Ramos (cell line): ENCODE measurements around the gene GMPR.
"Not testable (repeated sequence)": the region's sequence is repeated elsewhere in the genome, so short reads cannot be mapped to it uniquely, and the experiment has no call there.

Source experiments
- in situ Hi-C: fragments of 300-500 bp; cut with MboI; formaldehyde crosslinking; loops from one replicate; pipeline ENCODE4 v1.14.3; 2022; ENCODE audit warnings: low sequenced_read_pairs; ENCODE audit not compliant: unreplicated experiment

GMPR gene

DNA sequence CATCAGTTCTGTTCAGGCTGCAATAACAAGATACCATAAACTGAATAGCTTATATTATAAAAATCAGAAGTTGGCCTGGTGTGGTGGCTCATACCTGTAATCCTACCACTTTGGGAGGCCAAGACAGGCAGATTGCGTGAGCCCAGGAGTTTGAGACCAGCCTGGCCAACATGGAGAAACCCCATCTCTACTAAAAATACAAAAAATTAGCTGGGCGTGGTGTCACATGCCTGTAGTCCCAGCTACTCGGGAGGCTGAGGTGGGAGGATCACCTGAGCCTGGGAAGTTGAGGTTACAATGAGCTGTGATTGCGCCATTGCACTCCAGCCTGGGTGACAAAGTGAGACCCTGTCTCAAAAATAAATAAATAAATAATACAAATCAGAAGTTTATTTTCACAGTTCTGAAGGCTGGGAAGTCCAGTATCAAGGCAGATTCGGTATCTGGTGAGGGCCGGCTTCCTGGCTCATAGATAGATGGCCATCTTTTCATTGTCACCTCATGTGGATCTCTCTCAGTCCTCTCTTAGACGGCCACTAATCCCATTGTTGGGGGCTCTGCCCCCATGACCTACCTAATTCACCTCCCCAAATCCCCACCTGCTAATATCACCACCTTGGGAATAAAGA is 31.2 kb downstream of the GMPR start:
- in situ Hi-C loops, result not testable (repeated sequence)

DNA sequence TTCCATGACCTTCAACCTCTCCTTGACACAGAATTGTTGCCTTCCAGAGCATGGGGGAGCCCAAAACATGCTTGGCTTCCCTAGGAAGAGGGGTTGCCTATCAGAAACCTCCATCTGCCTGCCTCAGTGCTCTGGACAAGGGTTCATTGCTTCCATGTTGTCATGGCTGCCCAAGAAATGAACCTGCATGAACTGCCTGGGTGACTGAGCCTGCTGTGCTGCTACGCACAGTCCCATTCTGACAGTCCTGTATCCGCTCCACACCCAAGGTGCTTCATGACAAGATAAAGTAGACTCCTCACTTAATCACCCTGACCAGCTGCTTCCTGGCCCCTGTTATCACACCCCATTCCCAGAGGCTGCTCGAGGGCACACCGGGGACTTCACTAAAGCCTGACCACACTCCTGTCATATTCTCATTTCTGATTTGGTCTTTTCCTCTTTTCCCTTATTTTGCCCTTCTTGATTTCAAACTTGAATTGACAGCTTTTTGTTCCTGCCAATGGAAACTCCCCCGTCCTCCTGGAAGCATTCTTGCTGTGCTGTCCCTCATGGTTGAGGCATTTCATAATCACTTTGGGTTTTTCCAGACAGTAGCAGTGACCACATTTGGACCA is 31.9 kb downstream of the GMPR start:
- in situ Hi-C loops, result no loop called here

DNA sequence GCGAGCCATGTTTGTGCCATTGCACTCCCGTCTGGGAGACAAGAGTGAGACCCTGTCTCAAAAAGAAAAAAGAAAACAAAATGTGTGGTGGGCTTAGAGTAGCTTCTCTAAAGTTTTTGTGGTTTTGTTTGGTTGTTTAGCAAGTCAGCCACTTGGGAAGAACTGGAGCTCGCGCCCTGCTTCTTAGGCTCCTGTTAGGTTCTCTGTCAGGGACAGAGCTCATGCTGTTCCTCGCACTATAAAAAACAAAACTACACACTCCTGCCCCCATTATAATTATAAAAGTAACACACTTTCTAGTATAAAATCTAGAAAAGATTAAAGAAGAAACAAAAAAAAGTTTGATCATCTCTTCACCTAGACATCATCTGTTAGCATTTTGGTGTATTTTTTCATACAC is 33.0 kb downstream of the GMPR start:
- in situ Hi-C loops, result no loop called here

DNA sequence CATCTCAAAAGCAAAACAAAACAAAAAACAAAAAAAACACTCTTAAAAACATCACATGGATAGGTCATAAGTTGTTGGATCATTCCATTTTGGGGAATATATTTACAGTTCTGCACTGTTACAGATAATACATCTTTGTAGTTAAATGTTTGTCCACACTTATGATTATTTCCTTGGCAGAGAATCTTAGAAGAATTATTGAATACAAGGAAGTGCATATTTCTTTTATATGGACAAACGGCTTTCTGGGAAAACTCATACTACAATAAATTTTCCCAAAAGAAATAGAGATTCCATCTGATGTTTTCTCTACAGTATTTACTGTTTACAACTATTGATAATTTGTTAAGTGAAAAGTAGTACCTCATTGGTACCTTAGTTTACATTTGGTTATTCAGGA is 33.8 kb downstream of the GMPR start:
- in situ Hi-C loops, result no loop called here

DNA sequence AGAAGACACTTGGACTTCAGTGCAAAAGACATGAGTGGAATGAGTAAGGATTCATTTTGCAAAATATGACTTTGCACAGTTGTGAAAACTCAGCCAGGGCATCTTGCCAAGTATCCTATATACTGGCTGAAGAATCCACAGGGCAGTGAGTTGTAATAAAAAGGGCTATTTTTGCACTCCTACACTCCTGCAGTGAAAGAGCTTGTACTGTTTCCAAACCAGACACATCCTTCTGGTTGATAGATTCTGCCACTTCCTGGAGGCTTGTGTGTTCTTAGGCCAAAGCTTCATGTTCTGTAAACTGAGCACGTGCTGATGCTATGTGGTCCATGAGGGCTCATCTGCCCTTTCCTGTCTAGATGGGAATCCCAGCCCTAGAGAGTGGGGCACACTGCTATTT is 34.9 kb downstream of the GMPR start:
- in situ Hi-C loops, result no loop called here

DNA sequence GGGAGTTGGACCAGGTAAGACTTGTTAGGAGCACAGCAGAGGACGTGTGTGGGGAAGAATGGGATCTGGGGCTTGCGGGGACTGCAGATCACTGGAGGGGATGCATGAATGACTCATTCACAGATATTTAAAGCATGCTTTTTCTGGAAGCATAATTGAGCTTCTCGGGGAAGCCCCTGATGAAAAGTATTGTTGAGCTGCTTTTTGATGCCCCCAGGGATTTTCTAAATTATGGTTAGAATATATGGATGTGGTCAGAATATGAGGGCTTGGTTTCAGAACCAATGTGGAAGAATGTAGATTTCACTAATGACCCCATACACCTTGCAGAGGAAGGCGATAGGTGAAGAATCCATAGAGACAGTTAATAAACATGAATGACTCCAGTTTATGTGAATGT is 36.1 kb downstream of the GMPR start:
- in situ Hi-C loops, result no loop called here

DNA sequence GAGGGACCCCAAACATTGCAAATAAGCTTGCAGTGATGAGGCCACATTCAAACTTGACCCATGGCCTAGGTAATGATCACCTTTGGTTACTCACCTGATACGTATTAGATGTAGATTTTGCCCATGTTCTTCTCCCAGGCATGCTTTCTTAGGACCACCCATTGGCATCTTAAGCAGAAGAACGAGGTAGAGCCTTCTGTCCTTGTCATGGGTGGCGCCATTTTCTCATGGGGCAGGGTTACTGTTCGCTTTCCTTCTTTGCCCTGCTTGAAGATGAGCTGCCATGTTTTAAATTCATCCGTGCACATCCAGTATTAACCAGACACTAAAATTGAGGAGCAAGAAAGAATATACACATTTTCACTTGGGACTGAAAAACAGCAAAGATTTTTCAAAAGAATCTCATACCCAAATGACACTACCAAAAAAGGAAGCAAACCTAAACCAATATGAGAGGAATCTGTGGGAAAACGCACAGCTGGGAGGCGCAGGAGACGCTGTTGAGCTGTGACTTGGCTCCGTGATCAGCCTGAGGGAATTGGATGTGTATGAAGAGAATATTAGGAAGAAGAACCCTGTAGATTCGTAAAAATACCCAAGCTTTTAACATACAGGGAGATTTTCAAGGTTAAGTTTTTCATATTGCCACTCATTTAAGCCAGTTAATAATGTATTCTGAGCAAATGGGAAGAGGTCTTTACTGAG is 36.6 kb downstream of the GMPR start:
- in situ Hi-C loops, result no loop called here

DNA sequence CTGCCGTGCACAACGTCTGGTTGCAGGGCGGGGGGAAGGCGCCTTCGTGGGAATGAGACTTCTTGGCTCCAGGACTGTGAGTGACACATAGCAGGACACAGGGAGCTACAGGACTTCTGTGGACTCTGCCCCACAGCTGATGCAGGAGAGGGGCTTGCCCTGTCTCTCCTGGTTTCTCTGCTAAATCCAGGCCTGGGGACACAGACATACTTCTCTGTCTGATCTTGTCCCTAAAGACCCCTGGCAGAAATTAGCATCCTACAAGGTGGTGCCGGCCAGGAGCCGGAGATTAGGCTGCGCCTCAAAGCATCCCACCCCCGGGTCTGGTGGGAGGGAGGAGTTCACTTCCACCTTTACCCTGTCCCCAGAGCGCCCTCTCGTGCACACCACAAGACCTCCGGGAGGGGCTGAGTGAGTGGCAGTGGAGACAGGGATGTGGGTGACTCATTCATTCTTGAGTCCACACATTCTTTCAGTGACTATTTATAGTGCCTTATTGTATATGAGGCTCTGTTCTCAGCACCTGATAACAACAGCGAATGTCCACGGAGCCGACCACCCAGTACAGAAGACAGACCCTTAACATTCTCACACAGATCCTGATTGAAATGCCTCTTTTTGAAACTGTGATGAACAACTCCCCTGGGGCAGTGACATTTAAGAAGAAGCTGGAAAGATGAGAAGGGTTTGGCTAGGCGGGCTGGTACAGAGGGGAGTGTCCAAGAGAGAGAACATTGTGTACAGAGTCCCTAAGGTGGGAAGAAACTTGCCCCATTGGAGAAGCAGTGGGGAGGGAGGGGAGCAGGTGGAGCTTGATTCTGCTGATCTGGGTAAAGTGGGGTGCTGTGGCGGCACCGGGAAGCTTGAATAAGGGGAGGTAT is 39.0 kb downstream of the GMPR start:
- in situ Hi-C loops, result no loop called here

DNA sequence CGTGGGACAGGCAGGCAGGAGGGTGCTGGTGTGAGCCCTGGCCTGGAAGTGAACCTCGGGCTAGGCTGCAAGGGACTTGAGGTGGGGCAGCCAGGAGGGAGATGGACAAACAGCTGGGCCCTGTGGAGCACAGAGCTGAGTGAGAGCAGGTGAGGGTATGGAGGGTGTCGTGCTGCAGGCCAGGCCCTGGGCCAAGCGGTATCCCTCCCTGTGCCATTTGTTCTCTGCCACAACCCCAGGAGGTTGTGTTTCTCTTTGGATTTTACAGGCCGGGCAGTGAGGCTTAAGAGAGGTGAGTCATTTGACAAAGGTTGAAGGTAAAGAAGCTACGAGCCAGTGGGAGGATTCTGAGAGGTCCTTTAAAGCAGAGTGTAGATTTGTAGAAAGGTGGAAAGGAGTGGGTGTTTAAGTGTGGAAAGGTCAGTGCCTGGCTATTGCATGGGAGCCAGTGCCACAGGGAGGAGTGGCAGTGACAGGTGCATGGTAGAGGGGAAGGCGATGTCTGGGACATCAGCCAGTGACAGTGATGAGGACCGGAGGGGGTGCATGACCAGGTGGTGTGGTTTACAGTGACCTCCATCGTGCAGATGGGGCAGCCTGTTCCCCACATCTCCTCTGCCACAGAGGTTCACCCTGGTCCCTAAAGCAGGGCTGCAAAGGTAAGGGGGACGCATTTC is 39.8 kb downstream of the GMPR start:
- in situ Hi-C loops, result no loop called here

DNA sequence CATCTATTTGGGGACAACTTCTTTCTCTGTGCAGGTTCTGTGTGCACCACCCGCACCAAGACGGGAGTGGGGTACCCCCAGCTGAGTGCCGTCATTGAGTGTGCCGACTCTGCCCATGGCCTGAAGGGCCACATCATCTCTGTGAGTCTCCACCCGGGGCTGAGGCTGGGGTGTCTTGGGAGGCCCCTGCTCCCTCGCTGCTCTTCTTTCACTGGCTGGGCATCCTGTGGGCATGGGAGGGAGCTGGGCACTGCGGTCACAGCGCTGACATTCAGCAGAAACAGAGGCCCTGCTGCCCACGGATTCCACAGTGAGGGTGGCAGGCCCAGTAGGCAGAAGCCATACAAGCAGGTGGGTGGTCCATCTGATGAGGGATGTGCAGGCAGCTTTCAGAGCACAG is 40.4 kb downstream of the GMPR start:
- in situ Hi-C loops, result no loop called here

DNA sequence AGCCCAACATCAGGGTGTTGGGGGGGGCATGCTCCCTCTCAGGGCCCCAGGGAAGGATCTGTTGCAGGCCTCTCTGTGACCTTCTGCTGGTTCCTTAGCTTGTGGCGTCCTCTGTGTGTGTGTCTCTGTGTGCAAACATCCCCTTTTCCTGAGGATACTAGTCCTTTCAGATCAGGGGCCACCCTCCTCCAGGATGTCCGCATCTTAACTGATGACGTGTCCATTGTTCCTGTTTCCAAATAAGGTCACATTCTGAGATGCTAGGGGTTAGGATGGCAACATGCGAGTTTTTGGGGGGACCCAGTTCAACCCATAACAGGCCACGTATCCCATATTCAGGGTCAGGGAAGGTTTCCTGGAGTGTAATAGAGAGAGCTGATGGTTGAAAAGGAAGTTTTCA is 40.9 kb downstream of the GMPR start:
- in situ Hi-C loops, result no loop called here

DNA sequence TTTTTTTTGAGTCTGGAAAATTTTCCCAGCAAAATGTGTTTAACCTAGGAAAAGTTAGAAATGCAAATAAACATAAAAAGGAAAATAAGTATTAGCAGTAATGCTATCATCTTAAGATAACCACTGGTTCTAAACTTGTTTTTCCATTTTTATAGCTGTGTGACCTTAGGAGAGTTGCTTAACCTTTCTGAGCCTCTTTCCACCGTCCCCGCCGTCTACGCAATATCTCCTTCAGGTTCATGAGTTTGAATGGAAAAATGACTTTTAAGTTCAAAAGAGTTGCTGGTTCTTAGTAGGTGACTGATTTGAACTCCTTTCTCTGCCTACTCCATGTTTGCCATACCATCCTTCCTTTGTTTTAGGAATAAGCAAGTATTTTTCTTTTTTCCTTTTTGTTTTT is 44.0 kb downstream of the GMPR start:
- in situ Hi-C loops, result no loop called here

DNA sequence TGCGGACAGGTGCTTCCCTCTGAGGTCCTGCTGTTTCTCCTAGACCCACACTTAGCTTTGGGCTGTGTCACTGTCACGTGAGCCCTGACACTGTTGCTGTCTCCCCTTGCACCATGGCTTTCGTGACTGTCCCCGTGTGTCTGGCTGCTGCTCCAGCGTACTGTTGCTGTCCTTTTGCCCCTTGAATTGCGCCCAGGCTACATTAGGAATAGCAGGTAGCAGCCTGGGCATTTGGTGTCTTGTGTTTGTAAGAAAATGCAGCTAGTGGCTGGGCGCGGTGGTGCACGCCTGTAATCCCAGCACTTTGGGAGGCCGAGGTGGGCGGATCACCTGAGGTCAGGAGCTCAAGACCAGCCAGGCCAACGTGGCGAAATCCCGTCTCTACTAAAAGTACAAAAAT is 46.1 kb downstream of the GMPR start:
- in situ Hi-C loops, result no loop called here

DNA sequence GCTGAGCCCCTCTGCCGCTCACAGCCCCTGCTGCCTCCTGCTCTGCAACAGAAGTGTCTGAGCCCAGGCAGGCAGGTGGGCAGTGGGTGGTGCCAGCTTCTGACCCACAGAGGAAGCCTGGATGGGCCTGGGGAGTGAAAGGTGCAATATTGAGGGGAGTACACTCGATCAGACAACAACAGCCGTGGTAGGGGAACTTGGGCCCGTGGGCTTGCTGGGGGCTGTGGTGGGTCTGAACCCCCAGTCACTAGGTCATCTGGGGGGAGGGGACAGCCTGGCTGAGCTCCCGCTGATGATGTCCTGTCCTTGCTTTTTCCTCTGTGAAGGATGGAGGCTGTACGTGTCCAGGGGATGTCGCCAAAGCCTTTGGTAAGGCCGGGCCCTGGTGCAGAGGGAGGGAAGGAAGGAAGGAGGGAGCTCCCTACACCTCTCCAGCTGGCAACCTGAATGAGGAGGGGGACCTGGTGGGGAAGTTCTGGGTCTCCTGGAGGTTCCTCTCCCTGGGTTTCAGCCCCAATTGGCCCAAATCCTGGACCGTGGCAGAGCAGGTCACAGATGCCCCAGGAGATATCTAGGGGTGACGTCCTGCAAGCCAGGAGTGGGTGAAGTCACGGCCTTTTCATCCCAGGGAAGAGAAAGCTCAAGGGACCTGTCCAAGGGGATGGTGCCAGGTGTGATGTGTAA is 47.2 kb downstream of the GMPR start:
- in situ Hi-C loops, result no loop called here

DNA sequence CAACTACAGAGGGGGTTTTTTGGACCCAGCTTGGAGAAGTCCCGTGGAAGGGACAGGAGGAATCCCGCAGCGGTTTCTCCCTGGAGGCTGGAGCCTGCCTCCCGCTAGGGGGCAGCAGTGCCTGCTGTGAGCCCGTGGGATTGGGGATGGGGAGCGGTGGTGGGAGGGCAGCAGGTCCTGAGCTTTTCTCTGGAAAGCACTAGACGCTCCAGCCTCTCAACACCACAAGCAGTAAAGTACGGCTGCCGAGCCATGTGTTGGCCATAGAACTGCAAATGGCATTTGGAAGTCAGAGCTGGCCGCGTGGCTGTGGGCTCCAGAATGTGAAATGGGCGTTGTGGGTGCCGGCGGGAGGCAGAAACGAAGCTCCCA is 47.8 kb downstream of the GMPR start:
- in situ Hi-C loops, result no loop called here

DNA sequence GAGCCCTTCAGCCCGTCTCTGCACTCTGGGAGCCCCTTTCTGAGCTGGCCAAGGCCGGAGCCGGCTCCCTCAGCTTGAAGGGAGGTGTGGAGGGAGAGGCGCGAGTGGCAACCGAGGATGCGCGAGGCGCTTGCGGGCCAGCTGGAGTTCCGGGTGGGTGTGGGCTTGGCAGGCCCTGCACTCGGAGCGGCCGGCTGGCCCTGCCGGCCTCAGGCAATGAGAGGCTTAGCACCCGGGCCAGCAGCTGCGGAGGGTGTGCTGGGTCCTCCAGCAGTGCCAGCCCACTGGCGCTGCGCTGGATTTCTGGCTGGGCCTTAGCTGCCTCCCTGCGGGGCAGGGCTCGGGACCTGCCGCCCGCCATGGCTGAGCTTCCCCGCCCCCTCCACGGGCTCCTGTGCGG is 49.8 kb downstream of the GMPR start:
- in situ Hi-C loops, result no loop called here

DNA sequence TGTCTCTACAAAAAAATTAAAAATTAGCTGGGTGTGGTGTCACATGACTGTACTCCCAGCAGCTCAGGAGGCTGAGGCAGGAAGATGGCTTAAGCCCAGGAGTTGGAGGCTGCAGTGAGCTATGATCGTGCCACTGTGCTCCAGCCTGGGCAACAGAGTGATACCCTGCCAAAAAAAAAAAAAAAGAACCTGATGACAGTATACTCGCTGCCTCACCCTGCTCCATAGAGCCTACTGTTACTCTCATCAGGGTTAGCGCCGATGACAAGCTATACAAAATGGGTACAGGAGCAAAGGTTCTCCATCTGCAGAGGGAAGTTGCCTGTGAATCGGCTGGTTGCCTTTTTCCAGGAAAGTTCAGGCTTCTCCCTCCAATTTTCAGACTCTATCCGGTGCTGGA is 53.4 kb downstream of the GMPR start:
- in situ Hi-C loops, result no loop called here

DNA sequence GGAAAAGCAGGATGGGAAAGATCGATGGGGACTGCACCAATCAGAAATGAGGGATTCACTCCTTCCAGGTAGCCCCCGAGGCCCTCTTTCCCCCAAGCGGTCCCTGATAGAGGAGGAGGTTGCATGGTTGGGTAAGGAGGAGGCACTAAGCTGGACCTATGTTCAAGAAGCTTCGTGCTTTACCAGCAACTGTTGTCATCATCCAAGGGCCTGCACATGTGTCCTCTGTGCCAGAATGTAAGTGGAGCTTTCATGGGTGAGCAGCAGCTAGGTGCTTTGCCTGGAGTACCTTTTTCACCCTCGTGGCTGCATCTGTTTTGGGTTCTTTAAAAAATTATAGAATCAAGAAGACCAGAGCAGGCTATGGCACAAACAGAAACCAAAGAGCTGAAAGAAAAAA is 54.0 kb downstream of the GMPR start:
- in situ Hi-C loops, result no loop called here

DNA sequence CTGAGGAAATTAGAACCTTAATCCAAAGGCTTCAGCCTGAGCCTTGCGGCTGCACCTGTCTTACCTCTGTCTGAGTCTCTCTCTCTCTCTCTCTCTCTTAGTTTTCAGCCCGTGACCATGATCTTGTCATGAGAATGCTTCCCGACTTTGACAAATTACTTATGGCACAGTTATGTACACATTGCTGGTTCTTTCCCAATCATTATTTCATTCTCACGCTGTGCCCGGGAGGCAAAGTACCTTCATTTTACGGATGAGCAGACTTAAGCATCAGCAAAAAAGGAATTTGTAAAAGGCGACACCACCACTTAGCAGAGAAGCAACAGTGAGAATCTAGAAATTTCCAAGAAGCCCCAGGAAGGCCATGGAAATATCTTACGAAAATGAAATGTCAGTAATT is 54.6 kb downstream of the GMPR start:
- in situ Hi-C loops, result no loop called here

DNA sequence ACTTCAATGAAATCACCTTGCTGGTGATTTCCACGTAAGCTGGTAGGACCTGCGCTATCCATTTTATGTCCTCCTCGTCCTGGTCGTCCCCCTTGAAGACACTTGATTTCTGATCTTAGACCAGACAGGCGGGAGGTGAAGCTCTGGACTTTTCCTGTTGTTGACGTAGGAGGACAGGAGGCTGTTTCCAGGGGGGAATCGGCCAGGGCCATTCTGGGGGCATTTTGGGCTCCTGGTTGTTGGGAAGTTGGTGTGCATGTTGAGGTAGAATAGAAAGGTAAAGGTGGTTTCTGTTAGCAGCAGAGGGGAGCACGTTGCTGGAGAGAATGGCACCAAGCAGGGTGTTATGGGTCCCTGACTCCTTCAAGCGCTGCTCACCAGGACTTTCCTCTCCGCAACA is 56.0 kb downstream of the GMPR start:
- in situ Hi-C loops, result no loop called here
